GM18499 (cell line): ENCODE results near the gene IGFBP6.

Source experiments
- ATAC-seq: cut with Tn5 transposase; IDR thresholded peaks from one replicate; pipeline ENCODE4 v1.9.1; 2021; ENCODE audit warnings: moderate number of reproducible peaks; ENCODE audit not compliant: insufficient read depth, unreplicated experiment

Gene IGFBP6, protein sequence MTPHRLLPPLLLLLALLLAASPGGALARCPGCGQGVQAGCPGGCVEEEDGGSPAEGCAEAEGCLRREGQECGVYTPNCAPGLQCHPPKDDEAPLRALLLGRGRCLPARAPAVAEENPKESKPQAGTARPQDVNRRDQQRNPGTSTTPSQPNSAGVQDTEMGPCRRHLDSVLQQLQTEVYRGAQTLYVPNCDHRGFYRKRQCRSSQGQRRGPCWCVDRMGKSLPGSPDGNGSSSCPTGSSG

DNA sequence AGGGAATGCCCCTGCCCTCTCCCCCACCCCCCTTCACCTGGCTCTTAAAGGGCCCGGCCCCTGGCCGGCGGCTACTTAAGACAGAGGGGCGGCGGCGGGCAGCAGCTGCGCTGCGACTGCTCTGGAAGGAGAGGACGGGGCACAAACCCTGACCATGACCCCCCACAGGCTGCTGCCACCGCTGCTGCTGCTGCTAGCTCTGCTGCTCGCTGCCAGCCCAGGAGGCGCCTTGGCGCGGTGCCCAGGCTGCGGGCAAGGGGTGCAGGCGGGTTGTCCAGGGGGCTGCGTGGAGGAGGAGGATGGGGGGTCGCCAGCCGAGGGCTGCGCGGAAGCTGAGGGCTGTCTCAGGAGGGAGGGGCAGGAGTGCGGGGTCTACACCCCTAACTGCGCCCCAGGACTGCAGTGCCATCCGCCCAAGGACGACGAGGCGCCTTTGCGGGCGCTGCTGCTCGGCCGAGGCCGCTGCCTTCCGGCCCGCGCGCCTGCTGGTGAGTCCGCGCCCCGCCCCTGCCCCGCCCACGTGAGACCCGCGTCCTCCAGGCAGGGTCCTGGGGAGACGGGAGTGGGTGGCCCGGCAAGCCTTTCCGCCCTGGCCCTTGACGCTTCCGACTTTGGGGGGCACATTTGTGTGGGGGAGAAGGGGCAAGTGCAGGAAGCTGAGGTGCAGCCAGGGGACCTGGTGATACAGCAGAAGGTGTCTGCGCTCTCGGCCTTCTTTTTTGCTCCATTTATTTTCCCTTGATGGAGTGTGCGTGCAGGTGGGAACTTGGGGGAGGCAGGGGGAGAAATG, at the start of gene IGFBP6:
IGFBP6 (plus strand) TSS at position 104 of the 790 bp plus-strand sequence; CDS start at position 155, 51 bp downstream.
- no peak for ATAC-seq

- no peak for ATAC-seq
Observed at GRCh38 chr12:53048033-53048779, 49.3 kb upstream of the IGFBP6 start.

GRCh38 chr12:53048780-53049401, 48.6 kb upstream of the IGFBP6 start:
- ATAC-seq: no peak

DNA sequence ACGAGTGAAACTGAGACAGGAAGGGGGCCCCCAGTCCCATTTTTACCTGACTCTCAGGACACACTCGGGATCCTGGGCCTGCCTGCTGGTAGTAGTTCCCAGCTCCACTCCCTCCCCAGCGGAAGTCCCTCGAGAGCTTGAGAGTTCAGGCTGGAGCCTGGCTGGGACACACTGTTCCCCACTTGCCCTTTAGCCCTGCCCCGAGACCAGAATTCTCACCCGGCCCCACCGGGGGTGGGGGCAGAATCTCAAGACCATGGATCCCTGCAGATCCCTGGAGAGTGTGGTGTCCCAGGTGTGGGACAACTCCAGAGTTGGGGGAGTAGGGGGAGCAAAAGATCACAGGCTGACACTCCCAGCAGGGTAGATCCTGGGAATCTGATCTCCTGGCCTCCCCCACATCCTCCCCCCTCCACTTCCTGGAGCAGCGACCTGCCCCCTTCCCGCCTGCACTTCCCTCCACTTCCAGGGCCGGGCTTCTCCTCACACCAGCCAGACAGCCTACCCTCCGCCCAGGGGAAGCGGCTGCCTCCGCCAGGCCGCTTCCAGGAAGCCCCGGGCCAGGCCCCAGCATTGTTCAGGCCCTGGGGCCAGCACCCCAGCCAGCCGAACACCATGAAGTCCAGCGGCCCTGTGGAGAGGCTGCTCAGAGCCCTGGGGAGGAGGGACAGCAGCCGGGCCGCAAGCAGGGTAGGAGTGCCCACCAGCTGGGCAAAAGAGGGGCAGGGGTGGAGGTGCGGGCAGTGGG, 47.7 kb upstream of the IGFBP6 start, which contains the start of gene TNS2:
TNS2 (plus strand) TSS at position 495 of the 748 bp plus-strand sequence; CDS start at position 616, 121 bp downstream.
- no peak for ATAC-seq

DNA sequence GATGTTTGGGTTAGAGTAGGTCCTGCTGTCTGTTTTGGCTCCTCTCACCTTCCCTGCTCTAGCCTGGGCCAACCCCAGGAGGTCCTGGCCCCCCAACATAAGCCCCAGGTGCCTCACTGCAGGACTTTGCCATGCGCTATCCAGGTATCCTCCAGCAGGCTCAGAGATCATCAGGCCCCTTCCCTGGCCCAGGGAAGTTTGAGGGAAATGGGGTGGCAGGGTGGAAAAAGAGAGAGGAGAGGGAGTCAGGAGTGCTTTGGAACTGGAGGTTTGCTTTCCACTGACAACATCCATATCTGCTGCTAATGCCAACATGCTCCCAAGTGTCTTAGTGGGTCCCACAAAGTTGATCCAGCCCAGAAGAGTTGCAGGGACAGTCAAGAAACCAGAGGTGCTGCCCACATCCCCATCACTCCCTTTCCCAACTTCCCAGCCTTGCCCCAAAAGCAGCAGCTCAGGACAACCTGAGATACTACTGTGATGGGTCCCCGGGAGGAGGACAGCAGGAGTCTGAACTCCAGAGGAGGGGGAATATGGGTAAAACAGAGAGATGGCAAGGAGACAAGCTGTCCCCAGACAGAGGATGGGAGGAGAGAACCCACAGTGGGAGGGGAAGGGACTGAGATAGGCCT, 46.9 kb upstream of the IGFBP6 start:
- no peak for ATAC-seq

GRCh38 chr12:53051058-53051880, 46.2 kb upstream of the IGFBP6 start:
- ATAC-seq: no peak

GRCh38 chr12:53051881-53052412, 45.5 kb upstream of the IGFBP6 start:
- ATAC-seq: no peak

GRCh38 chr12:53052419-53053217, 44.8 kb upstream of the IGFBP6 start:
- ATAC-seq: no peak

- ATAC-seq: no peak
Observed at GRCh38 chr12:53053218-53054111, 44.0 kb upstream of the IGFBP6 start.

GRCh38 chr12:53054112-53054878, 43.2 kb upstream of the IGFBP6 start:
- ATAC-seq: peak; percentile 53

GRCh38 chr12:53055471-53056266, 41.8 kb upstream of the IGFBP6 start:
- no peak for ATAC-seq

DNA sequence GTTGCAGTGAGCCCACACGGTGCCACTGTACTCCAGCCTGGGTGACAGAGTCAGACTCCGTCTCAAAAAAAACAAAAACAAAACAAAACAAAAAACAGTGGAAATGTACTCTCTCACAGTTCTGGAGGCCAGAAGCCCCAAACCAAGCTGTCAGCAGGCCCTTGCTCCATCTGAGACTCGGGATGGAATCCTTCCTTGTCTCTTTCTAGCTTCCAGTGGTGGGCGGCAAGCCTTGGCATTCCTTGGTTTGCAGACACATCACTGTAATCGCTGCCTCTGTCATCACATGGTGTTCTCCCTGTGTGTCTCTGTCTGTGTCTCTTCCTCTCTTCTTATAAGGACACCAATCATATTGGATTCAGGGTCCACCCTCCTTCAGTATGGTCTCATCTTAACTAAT, 41.2 kb upstream of the IGFBP6 start:
- ATAC-seq: no peak

- no peak for ATAC-seq
Observed at GRCh38 chr12:53056901-53057300, 40.6 kb upstream of the IGFBP6 start.

DNA sequence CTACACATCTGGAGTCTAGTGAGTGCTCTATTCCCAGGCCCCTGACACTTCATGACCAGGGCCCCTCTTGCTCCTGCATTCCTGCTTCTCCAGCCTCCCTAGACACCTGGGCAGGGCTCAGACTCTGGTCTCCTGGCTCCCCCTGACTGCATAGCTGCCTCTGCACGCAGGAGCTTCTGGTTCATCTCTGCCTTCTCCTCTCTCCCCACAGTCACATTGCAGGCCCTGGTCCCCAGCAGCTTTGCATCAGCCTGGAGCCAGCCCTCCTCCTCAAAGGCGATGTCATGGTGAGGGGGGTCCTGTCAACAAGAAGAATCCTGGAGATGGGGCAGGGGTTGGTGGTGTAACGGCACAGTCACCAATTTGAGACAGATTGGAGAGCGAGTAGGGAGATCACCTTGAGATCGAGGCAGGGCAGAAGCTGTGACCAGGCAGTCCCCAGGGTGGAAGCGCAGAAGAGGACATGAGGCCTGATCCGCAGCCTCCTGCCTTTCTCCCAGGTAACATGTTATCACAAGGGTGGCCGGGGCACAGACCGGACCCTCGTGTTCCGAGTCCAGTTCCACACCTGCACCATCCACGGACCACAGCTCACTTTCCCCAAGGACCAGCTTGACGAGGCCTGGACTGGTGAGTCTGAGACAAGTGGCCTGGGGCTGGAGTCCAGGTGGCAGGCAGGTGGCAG, 39.5 kb upstream of the IGFBP6 start:
- no peak for ATAC-seq
